Keratinocyte (primary cell): ENCODE data around the gene TTYH1. TPM values are rescaled to one million over a fixed set of nuclear protein-coding genes. Genes with fewer than 3 reads are reported as not detected.
A peak's percentile ranks its signal among the peaks of the same experiment; 100 is the strongest.

Source experiments
- DNase-seq: peaks from one replicate; pipeline ENCODE4 v3.0.0-alpha.2; 2011; ENCODE audit warnings: low read depth, missing footprints, low spot score
- FAIRE-seq: peaks from 2 replicates; lab custom pipeline; 2011; peaks lifted over from hg19 to GRCh38; lab: Jason Lieb, UNC
- H2AFZ ChIP-seq: 2 replicates; pipeline ENCODE4 v1.6.0; 2012; ENCODE audit warnings: low read length, control low read depth, inconsistent platforms; ENCODE audit not compliant: control insufficient read depth
- H3K27ac ChIP-seq: 2 replicates; pipeline ENCODE4 v1.5.1; 2011; ENCODE audit warnings: low read length; ENCODE audit not compliant: control insufficient read depth, insufficient read depth
- H3K27me3 ChIP-seq: 3 replicates; pipeline ENCODE4 v1.6.0; 2011; ENCODE audit warnings: low read length; ENCODE audit not compliant: control insufficient read depth, insufficient read depth; ENCODE audit errors: extremely low read depth
- H3K36me3 ChIP-seq, 2 experiments: 2 replicates in 1 of 2; 3 replicates in 1 of 2; pipeline ENCODE4 v1.5.1; 2011; ENCODE audit warnings: low read length in 2 of 2, mild to moderate bottlenecking in 1 of 2; ENCODE audit not compliant: control insufficient read depth in 2 of 2, insufficient read depth in 2 of 2; ENCODE audit errors: extremely low read depth in 1 of 2
- H3K4me1 ChIP-seq: 3 replicates; pipeline ENCODE4 v1.5.1; 2011; ENCODE audit warnings: low read length; ENCODE audit not compliant: control insufficient read depth, insufficient read depth; ENCODE audit errors: extremely low read depth
- H3K4me2 ChIP-seq: 3 replicates; pipeline ENCODE4 v1.6.0; 2011; ENCODE audit warnings: low read depth, low read length; ENCODE audit not compliant: control insufficient read depth, insufficient read depth; ENCODE audit errors: extremely low read depth
- H3K4me3 ChIP-seq, 3 experiments: fragments of 200-600 bp in 1 of 3; sonication (generic) in 1 of 3; 2 replicates in 2 of 3; 3 replicates in 1 of 3; pipeline ENCODE4 v1.5.1; 2011 to 2016; ENCODE audit warnings: low read length in 3 of 3, mild to moderate bottlenecking in 3 of 3, control low read depth in 2 of 3, inconsistent platforms in 1 of 3, low read depth in 1 of 3, mixed read lengths in 1 of 3, mixed run types in 1 of 3, moderate library complexity in 1 of 3; ENCODE audit not compliant: control insufficient read depth in 2 of 3, insufficient read depth in 2 of 3; ENCODE audit errors: extremely low read depth in 1 of 3
- H3K79me2 ChIP-seq: 2 replicates; pipeline ENCODE4 v1.6.0; 2012; ENCODE audit warnings: low read length; ENCODE audit not compliant: control insufficient read depth, insufficient read depth
- H3K9ac ChIP-seq: 3 replicates; pipeline ENCODE4 v1.6.0; 2011; ENCODE audit warnings: low read length; ENCODE audit not compliant: control insufficient read depth, insufficient read depth; ENCODE audit errors: extremely low read depth
- H3K9me1 ChIP-seq: 3 replicates; pipeline ENCODE4 v1.6.0; 2011; ENCODE audit warnings: low read length; ENCODE audit not compliant: control insufficient read depth, insufficient read depth; ENCODE audit errors: extremely low read depth
- H3K9me3 ChIP-seq: 2 replicates; pipeline ENCODE4 v1.5.1; 2012; ENCODE audit warnings: low read depth, low read length; ENCODE audit not compliant: control insufficient read depth
- H4K20me1 ChIP-seq: 3 replicates; pipeline ENCODE4 v1.6.0; 2011; ENCODE audit warnings: low read length; ENCODE audit not compliant: control insufficient read depth, insufficient read depth; ENCODE audit errors: extremely low read depth
- CTCF ChIP-seq, 3 experiments: IDR thresholded peaks in 1 of 3; conservative IDR thresholded peaks in 1 of 3; optimal IDR thresholded peaks in 1 of 3; 2 replicates in 2 of 3; 3 replicates in 1 of 3; pipeline versions ENCODE3 to v1.5.1; 2011; ENCODE audit warnings: low read length in 3 of 3, mild to moderate bottlenecking in 3 of 3, moderate library complexity in 2 of 3, control low read depth in 1 of 3, inconsistent platforms in 1 of 3; ENCODE audit not compliant: insufficient read depth in 2 of 3; ENCODE audit errors: extremely low read depth in 1 of 3
- EZH2 ChIP-seq: IDR thresholded peaks from one replicate; pipeline ENCODE4 v1.6.1; 2012; ENCODE audit warnings: inconsistent platforms, mild to moderate bottlenecking, low read length, moderate library complexity
- dilution Hi-C: fragments of 300-500 bp; cut with MboI; formaldehyde crosslinking; loops from one replicate; pipeline ENCODE4 v1.7.0; 2020; ENCODE audit warnings: low sequenced_read_pairs; ENCODE audit not compliant: extremely low pct_ligation_motif_present
- polyA plus RNA-seq, 5 experiments: library from polyadenylated mRNA; depleted of rRNA in 3 of 5; stranded (reverse) in 3 of 5; stranded (forward) in 1 of 5; unstranded in 1 of 5; fragments of >200 nt; gene quantifications; 1 replicate in 1 of 5; 2 replicates in 3 of 5; 3 replicates in 1 of 5; pipeline versions ENCODE4 v1.2.1 to v1.2.3, GENCODE V29; 2011 to 2012; ENCODE audit warnings: missing spikeins in 2 of 5, low read depth in 1 of 5, low replicate concordance in 1 of 5

Gene TTYH1
- polyA plus RNA-seq, 1 donor (not counting 4 experiments of a cell fraction or from before 2014, with no cell fraction given), result 0.13 TPM

GRCh38 chr19:54391589-54392061, 23.6 kb upstream of the TTYH1 start:
- H3K4me3 ChIP-seq, result no peak overlapping the region
- peaks cover 9% of the 10 kb centered on the region for H3K27me3 ChIP-seq

GRCh38 chr19:54392105-54392504, 23.2 kb upstream of the TTYH1 start:
- Histone ChIP-seq H3K9me3 (no peaks in the 10 kb centered on the region), H3K79me2 (no peaks in the 10 kb centered on the region), H3K9ac (no peak overlapping the region), H3K9me1 (no peaks in the 10 kb centered on the region), H3K36me3 (no peaks in the 10 kb centered on the region), H3K27me3 (peaks cover 9% of the 10 kb centered on the region), H3K4me1 (no peaks in the 10 kb centered on the region), H3K4me3 (no peak overlapping the region), H3K27ac (no peak overlapping the region), H4K20me1 (no peaks in the 10 kb centered on the region), H2AFZ (no peak overlapping the region), H3K4me2 (no peak overlapping the region)
- no peak for FAIRE-seq
- TF ChIP-seq CTCF (optimal IDR thresholded peaks at IDR 0.05 in 1 of 3, IDR thresholded peaks at IDR 0.05 in 1 of 3, conservative IDR thresholded peaks at IDR 0.05 in 1 of 3; ENCODE audit: extremely low read depth in 1 of 3, insufficient read depth in 2 of 3, low read length in 3 of 3) (no peak), EZH2 (no peak)
- dilution Hi-C loops, result no loop called here
- DNase-seq, result no peak

More at GRCh38 chr19:54391589-54392061, 23.6 kb upstream of the TTYH1 start:
- Histone ChIP-seq H3K9me1 (no peaks in the 10 kb centered on the region), H3K27ac (no peak overlapping the region), H4K20me1 (no peaks in the 10 kb centered on the region), H3K79me2 (no peaks in the 10 kb centered on the region), H3K36me3 (no peaks in the 10 kb centered on the region), H2AFZ (no peak overlapping the region), H3K9me3 (no peaks in the 10 kb centered on the region), H3K4me1 (no peaks in the 10 kb centered on the region), H3K4me2 (no peak overlapping the region), H3K9ac (no peak overlapping the region)
- no peak for DNase-seq
- TF ChIP-seq CTCF (optimal IDR thresholded peaks at IDR 0.05 in 1 of 3, IDR thresholded peaks at IDR 0.05 in 1 of 3, conservative IDR thresholded peaks at IDR 0.05 in 1 of 3; ENCODE audit: extremely low read depth in 1 of 3, insufficient read depth in 2 of 3, low read length in 3 of 3), result peak in 2 of 3 experiments; percentile 13 to 48
- TF ChIP-seq EZH2, result no peak
- dilution Hi-C loops, result no loop called here
- FAIRE-seq, result no peak
